Ishikawa (cell line): ENCODE measurements around the gene PTPRN2.

Source experiments
- CEBPB ChIP-seq: IDR thresholded peaks from 2 replicates; pipeline ENCODE4 v1.6.1; 2012
- EGR1 ChIP-seq: IDR thresholded peaks from 2 replicates; pipeline ENCODE4 v1.6.1; 2012
- EP300 ChIP-seq: IDR thresholded peaks from 2 replicates; pipeline ENCODE4 v1.6.1; 2012; ENCODE audit warnings: borderline replicate concordance
- FOXM1 ChIP-seq: IDR thresholded peaks from 2 replicates; pipeline ENCODE4 v1.6.1; 2012; ENCODE audit warnings: low read depth, borderline replicate concordance
- MAX ChIP-seq: IDR thresholded peaks from 2 replicates; pipeline ENCODE4 v1.6.1; 2012
- RAD21 ChIP-seq: IDR thresholded peaks from 2 replicates; pipeline ENCODE4 v1.6.1; 2012; ENCODE audit warnings: low read depth
- REST ChIP-seq: IDR thresholded peaks from 2 replicates; pipeline ENCODE4 v1.6.1; 2012; ENCODE audit warnings: low read depth, mild to moderate bottlenecking
- USF1 ChIP-seq: IDR thresholded peaks from 2 replicates; pipeline ENCODE4 v1.6.1; 2012
- YY1 ChIP-seq: IDR thresholded peaks from 2 replicates; pipeline ENCODE4 v1.6.1; 2012; ENCODE audit warnings: low read depth
- ZBTB7A ChIP-seq: IDR thresholded peaks from 2 replicates; pipeline ENCODE4 v1.6.1; 2012; ENCODE audit warnings: low read depth

The PTPRN2 gene

GRCh38 chr7:157490465-157490912 lies 1097.1 kb downstream of the PTPRN2 start:
- no peak for TF ChIP-seq USF1
- TF ChIP-seq REST = no peak
- TF ChIP-seq ZBTB7A = no peak
- no peak for TF ChIP-seq YY1
- no peak for TF ChIP-seq MAX
- no peak for TF ChIP-seq RAD21
- no peak for TF ChIP-seq EGR1
- no peak for TF ChIP-seq FOXM1
- TF ChIP-seq CEBPB = no peak
- TF ChIP-seq EP300 = no peak
